ENCODE data around the gene PELI1. TPM values are rescaled to one million over a fixed set of nuclear protein-coding genes. Genes with fewer than 3 reads are reported as not detected.
A peak's percentile ranks its signal among the peaks of the same experiment; 100 is the strongest.

The PELI1 gene
- total and polyA plus RNA-seq, 2 donors (not counting 3 experiments of a cell fraction or from before 2014, with no cell fraction given), result 14.2 to 30.9 TPM

- POLR2A ChIA-PET, result interaction anchor here (0.5 kb wide), 1 partner anchor 1089 kb away, joined by 3 read pairs; no protein-coding TSS in a partner anchor
- peak overlapping the region; percentile 81 for H3K4me2 ChIP-seq (ENCODE audit: insufficient read depth, low read length)
- peak; percentile 29 for DNase-seq (ENCODE audit: low read depth, low spot score)
- peak overlapping the region; percentile 99 for H3K27ac ChIP-seq (ENCODE audit: insufficient read depth, low read depth, low read length)
- H3K36me3 ChIP-seq (ENCODE audit: control insufficient read depth in 2 of 2, extremely low read depth in 1 of 2, insufficient read depth in 2 of 2, low read length in 2 of 2), result no peaks in the 10 kb centered on the region
- H3K27me3 ChIP-seq (ENCODE audit: control insufficient read depth in 2 of 2, insufficient read depth in 2 of 2, low read length in 2 of 2), result no peaks in the 10 kb centered on the region
- no peaks in the 10 kb centered on the region for H3K79me2 ChIP-seq (ENCODE audit: control insufficient read depth, insufficient read depth, low read length)
- peaks cover 24% of the 10 kb centered on the region for H3K4me1 ChIP-seq (ENCODE audit: control insufficient read depth, extremely low read depth, insufficient read depth, low read length)
- intact Hi-C loops (cut with micrococcal nuclease), result no loop called here
- FAIRE-seq, result peak; percentile 46
- CTCF ChIA-PET, result interaction anchor here (0.8 to 3.2 kb wide), 6 partner anchors 7 to 425 kb away, joined by 3 to 18 read pairs (median 6); no protein-coding TSS in a partner anchor
- peak overlapping the region; percentile 89 for H3K9ac ChIP-seq (replicated peaks; ENCODE audit: extremely low read depth, insufficient read depth, low read length)
- dilution Hi-C loops (cut with MboI; ENCODE audit: extremely low pct_ligation_motif_present, low sequenced_read_pairs), result no loop called here
- TSS peak; percentile 75 for BruUV-seq (replicated peaks)
- TF ChIP-seq EZH2 (IDR thresholded peaks at IDR 0.05; ENCODE audit: borderline replicate concordance, low read depth, low read length, severe bottlenecking) (no peak), GATA2 (IDR thresholded peaks at IDR 0.05; ENCODE audit: insufficient read depth, insufficient read length, low read depth, low read length) (no peak), CTCF (IDR thresholded peaks at IDR 0.05; ENCODE audit: extremely low read depth in 1 of 2, insufficient read depth in 1 of 2, low read depth in 1 of 2, low read length in 2 of 2) (no peak), JUN (IDR thresholded peaks at IDR 0.05; ENCODE audit: borderline replicate concordance, insufficient read depth, insufficient read length, low read depth) (no peak), FOS (IDR thresholded peaks at IDR 0.05; ENCODE audit: borderline replicate concordance, insufficient read depth, low read length) (no peak), POLR2AphosphoS5 (IDR thresholded peaks at IDR 0.05; ENCODE audit: insufficient read depth, low read depth, low read length) (no peak), MYC (IDR thresholded peaks at IDR 0.05; ENCODE audit: low read depth, low read length) (no peak), POLR2A (IDR thresholded peaks at IDR 0.05; ENCODE audit: low read depth, low read length) (no peak), MAX (IDR thresholded peaks at IDR 0.05; ENCODE audit: insufficient read depth, insufficient read length) (no peak)
- no peaks in the 10 kb centered on the region for H3K9me1 ChIP-seq (replicated peaks; ENCODE audit: control insufficient read depth, extremely low read depth, insufficient read depth, low read length)
- no peaks in the 10 kb centered on the region for H3K9me3 ChIP-seq (replicated peaks; ENCODE audit: control insufficient read depth, insufficient read depth, low read length)
- H4K20me1 ChIP-seq (replicated peaks; ENCODE audit: control insufficient read depth, extremely low read depth, insufficient read depth, low read length), result no peaks in the 10 kb centered on the region
- peak overlapping the region in 1 of 3 experiments; percentile 7 for H3K4me3 ChIP-seq (replicated peaks in 1 of 3; ENCODE audit: insufficient read depth in 1 of 3, low read depth in 1 of 3, low read length in 3 of 3)
- peak overlapping the region; percentile 38 for H2AFZ ChIP-seq (ENCODE audit: low read depth, low read length)
These were observed 80.8 kb downstream of the PELI1 start for GRCh38 chr2:64063454-64063853.
